ENCODE data around the gene TWIST2.

GRCh38 chr2:238905644-238906043 is 57.8 kb downstream of the TWIST2 start:
- no peak for TF ChIP-seq CTCF (IDR thresholded peaks at IDR 0.05)
- no peak for TF ChIP-seq POLR2A (IDR thresholded peaks at IDR 0.05)
